GM12874 (cell line): ENCODE data around the gene RTN4.

Experiments used
- TF ChIP-seq, protein P1 (sequence below): IDR thresholded peaks from 2 replicates; pipeline ENCODE4 v1.5.1; 2011; ENCODE audit warnings: low read depth, mild to moderate bottlenecking, control low read depth, low read length, moderate library complexity; ENCODE audit not compliant: insufficient read depth

RTN4 gene

DNA sequence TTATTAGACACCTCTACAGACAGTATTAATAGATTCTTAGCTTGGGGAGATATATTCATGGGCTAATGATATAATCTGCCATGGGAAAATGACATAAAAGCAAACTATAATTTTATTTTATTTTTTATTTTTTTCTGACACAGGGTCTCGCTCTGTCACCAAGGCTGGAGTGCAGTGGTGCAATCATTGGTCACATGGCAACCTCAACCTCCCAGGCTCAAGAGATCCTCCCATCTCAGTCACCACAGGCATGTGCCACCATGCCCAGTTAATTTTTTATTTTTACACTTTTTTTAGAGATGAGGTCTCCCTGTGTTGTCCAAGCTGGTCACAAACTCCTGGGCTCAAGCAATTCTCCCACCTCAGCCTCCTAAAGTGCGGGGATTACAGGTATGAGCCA, 39.3 kb downstream of the RTN4 start:
- TF ChIP-seq, protein P1, sequence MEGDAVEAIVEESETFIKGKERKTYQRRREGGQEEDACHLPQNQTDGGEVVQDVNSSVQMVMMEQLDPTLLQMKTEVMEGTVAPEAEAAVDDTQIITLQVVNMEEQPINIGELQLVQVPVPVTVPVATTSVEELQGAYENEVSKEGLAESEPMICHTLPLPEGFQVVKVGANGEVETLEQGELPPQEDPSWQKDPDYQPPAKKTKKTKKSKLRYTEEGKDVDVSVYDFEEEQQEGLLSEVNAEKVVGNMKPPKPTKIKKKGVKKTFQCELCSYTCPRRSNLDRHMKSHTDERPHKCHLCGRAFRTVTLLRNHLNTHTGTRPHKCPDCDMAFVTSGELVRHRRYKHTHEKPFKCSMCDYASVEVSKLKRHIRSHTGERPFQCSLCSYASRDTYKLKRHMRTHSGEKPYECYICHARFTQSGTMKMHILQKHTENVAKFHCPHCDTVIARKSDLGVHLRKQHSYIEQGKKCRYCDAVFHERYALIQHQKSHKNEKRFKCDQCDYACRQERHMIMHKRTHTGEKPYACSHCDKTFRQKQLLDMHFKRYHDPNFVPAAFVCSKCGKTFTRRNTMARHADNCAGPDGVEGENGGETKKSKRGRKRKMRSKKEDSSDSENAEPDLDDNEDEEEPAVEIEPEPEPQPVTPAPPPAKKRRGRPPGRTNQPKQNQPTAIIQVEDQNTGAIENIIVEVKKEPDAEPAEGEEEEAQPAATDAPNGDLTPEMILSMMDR = no peak

GRCh38 chr2:55010149-55010591, 40.1 kb downstream of the RTN4 start:
- TF ChIP-seq, protein P1 = no peak

GRCh38 chr2:55009277-55010060, 40.8 kb downstream of the RTN4 start:
- TF ChIP-seq, protein P1 = no peak

DNA sequence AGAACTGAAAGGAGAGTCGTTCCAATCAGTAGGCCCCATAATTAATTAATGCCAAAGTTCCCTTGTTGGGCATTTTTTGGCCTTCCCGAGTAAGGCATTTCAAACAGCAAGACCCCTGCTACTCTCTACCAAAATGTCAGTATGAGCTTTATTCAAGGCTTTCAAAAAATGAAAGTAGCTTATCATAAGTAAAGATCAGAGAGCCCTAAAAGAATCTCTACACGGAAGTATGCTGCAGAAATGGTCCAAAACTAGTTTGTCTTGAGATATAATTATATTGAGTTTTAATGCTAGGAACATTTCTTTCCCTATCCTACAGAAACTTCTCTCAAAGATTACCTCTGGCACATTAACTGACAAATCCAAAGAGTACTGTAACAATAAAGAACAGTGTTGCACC, 43.9 kb downstream of the RTN4 start:
- TF ChIP-seq, protein P1 = no peak

DNA sequence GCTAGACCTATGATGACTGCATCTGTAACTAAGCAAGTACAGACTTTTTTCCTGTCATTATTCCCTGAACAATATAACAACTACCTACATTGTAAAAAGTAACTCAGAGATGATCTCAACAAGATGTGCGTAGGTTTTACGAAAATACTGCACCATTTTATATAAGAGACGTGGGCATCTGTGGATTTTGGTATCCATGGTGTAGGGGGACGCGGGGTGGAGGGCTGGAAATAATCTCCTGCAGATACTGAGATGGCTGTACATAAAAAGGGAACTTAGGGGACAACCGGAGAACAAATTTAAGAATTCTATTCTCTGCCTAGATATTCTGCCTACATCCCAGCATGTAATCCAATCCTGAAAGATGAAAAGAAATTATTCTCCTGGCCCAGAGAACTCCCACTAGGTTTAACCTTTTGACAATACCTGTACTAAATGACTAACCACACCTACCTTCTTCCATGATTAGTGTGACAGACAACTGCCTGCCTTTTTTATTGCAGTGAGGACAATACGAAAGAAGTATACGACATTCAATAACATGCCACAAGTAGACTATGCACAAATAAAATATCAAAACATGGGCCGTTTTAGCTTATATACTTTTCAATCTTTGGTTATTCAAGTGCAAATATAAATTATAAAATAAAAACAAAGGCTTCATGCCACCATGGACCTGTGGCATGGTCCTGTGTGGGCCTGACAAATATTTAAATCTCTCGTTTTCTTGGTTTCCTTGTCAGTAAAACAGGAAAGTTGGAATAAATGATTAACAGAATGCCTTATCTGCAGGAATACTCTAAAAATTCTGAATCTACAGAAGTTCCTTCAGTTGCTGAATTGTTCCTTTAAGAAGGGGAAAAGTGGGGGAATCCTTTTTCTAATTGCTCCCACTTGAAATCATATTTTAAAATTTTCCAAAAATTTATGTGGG, 46.3 kb downstream of the RTN4 start:
- TF ChIP-seq, protein P1 = no peak

- TF ChIP-seq, protein P1 = no peak
These were observed 48.5 kb downstream of the RTN4 start for GRCh38 chr2:55001716-55002115.

GRCh38 chr2:55000341-55000740, 49.9 kb downstream of the RTN4 start:
- TF ChIP-seq, protein P1 = no peak
